Cardiac septum (tissue), 1 donor: Measurements from ENCODE around the gene SNAPC4. TPM values are rescaled to one million over a fixed set of nuclear protein-coding genes. Genes with fewer than 3 reads are reported as not detected.
"Not testable (repeated sequence)": the region's sequence is repeated elsewhere in the genome, so short reads cannot be mapped to it uniquely, and the experiment has no call there.

Experiments used
- DNase-seq: peaks from one replicate; pipeline ENCODE4 v3.0.0-alpha.2; 2020; ENCODE audit warnings: low spot score
- intact Hi-C: fragments of 100-400 bp; cut with DNase I; formaldehyde crosslinking; loops from one replicate; pipeline ENCODE4 v1.14.0; 2022
- total RNA-seq: library from RNA; stranded (reverse); fragmentation: NEBNext Ultra II Directional; extraction: Animal tissue kit (Norgen Biotek cat#: 25700); gene quantifications from one replicate; pipeline ENCODE4 v1.2.1, GENCODE V29; 2021
- donor health status: DM: no; HTN: no; CAD: no.

The SNAPC4 gene
- total RNA-seq, 1 donor from 2014 or later: 3.9 TPM

- intact Hi-C loops: loop anchor here (1.0 kb wide), 1 partner anchor 27 kb away; no protein-coding TSS in a partner anchor
- no peak for DNase-seq
Observed at GRCh38 chr9:136411378-136411777, 11.4 kb upstream of the SNAPC4 start.

DNA sequence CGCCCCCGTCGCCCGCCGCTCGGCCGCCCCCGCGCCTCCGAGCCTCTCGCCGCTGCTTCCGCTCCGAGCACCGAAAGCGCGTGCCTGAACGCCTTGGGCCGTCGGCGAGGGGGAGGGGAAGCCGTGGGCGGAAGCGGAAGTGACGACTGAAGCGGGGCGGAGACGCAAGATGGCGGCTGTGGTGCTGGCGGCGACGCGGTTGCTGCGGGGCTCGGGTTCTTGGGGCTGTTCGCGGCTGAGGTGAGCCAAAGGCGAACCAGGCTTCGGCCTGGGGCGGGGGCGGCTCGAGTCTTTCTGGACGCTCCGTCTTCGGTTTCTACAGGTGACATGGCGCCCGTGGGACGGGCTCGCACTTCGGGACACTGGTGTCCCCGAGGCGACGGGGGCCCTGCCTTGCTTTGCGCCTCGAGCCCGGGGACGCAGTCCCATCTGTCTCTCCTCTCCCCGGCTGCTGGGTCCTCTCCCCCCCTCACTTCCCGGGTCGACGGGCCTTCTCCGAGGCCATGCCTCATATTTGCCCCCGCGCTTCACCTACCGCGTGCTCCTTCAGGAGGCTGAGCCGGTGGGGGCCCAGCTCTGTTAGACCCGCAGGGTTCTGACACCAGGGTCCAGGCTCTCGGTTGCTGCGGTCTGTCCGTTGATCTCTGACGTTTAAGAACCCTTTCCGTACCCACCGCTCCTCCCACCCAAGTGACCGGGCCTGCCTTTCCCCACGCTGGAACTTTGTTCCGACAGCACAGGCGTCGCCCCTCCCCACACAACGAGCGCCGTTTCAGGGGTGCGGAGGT, 10.7 kb upstream of the SNAPC4 start, which contains the start of the genes ENTR1 and PMPCA:
Gene ENTR1, minus strand, starts transcription at position 115 of the 788 bp plus-strand sequence. CDS start 217 bp downstream, outside the sequence.
Gene PMPCA, plus strand, starts transcription at position 159 of the 788 bp plus-strand sequence. Its CDS starts 11 bp downstream, at position 170.
- intact Hi-C loops: loop anchor here (1.0 kb wide), 1 partner anchor 28 kb away; no protein-coding TSS in a partner anchor
- DNase-seq: peak; percentile 99

DNA sequence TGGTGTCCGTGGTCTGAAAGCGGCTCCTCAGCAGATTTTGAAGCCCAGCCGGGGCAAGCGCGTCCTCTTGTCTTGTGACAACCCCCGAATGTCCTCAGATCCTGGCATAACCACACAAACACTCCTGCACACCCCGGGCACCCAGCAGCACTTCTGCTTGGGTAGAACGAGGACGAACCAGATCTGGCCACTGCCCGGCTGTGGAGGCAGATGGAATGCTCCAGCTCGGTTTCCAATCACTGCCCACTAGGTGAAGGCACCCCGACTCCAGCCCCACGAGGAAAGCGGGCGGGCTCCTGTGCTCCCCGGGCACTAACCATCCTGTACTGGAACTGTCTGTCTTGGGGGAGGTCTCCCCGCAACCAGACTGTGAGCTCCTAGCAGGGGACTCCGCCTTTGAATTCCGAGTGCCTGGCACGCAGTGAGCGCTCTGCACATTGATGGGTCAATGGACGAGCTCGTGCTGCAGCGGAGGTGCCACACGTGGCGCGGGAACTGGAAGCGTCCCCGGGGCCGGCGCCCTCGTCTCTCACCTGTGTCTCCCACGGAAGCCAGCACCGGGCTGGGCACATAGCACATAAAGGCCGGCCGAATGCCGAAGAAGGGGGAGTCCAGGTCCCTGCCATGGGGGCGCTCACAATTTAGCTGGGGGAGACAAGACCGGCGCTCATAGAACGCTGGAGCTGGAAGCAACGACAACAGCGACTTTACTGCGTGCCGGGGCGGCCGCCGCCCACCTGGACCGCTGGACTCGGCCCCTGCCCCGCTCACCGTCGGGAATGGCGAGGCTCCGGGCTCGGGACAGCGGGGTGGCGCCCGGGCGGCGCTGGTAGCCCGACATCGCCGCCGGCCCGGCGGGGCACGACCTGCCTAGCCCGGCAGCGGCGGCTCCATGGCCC, 9.8 kb upstream of the SNAPC4 start:
- intact Hi-C loops: no loop called here
- DNase-seq: no peak

- no peak for DNase-seq
Observed at GRCh38 chr9:136407911-136408310, 7.9 kb upstream of the SNAPC4 start.

GRCh38 chr9:136407061-136407460, 7.1 kb upstream of the SNAPC4 start:
- not testable (repeated sequence) for DNase-seq

More at GRCh38 chr9:136407911-136408310, 7.9 kb upstream of the SNAPC4 start:
- intact Hi-C loops: no loop called here

DNA sequence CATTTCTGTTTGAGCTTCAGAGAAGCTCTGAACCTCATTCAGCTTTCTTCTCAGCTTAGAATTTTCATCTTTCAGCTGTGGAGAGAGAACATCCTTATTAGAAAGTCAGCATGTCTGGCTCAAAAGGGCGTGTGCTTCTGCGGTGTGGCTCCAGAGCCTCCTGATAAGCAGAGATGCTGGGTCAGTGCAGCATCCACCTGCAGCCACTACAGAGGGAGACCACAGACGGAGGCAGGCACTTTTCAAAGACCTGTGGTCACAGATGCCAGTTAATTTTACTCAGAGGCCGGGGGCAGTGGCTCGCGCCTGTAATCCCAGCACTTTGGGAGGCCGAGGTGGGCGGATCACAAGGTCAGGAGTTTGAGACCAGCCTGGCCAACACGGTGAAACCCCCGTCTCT, 5.9 kb upstream of the SNAPC4 start:
- intact Hi-C loops, DNase-seq: not testable (repeated sequence)

More at GRCh38 chr9:136407061-136407460, 7.1 kb upstream of the SNAPC4 start:
- intact Hi-C loops: not testable (repeated sequence)

DNA sequence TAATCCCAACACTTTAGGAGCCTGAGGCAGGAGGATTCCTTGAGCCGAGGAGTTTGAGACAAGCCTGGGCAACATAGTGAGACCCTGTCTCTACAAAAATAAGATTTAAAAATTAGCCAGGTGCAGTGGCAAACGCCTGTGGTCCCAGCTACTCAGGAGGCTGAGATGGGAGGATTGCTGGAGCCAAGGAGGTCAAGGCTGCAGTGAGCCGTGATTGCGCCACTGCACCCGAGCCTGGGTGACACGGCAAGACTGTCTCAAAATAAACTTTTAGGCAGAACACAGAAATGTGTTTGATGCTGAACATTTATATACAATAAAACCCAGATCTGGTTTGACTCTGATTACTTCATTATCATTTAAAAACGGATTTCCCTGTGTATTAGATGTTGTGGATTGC, 5.5 kb upstream of the SNAPC4 start:
- no peak for DNase-seq
- intact Hi-C loops: no loop called here

DNA sequence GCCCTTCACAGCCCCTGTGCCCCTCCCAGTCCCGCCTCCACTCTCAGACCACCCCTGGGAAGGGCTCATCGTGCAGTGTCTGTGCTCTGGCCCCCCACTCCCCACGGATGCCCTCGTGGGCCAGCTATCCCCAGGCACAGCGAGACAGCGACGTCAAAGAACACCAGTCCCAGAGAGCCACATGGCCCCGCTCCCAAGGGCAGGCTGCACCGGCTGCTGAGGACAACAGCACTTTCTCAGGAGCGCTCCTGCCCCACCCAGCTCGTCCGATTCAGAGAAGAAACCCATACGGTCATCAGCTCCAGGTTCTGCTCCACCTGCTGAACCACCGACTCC, 4.8 kb upstream of the SNAPC4 start:
- DNase-seq: no peak
- intact Hi-C loops: no loop called here

DNA sequence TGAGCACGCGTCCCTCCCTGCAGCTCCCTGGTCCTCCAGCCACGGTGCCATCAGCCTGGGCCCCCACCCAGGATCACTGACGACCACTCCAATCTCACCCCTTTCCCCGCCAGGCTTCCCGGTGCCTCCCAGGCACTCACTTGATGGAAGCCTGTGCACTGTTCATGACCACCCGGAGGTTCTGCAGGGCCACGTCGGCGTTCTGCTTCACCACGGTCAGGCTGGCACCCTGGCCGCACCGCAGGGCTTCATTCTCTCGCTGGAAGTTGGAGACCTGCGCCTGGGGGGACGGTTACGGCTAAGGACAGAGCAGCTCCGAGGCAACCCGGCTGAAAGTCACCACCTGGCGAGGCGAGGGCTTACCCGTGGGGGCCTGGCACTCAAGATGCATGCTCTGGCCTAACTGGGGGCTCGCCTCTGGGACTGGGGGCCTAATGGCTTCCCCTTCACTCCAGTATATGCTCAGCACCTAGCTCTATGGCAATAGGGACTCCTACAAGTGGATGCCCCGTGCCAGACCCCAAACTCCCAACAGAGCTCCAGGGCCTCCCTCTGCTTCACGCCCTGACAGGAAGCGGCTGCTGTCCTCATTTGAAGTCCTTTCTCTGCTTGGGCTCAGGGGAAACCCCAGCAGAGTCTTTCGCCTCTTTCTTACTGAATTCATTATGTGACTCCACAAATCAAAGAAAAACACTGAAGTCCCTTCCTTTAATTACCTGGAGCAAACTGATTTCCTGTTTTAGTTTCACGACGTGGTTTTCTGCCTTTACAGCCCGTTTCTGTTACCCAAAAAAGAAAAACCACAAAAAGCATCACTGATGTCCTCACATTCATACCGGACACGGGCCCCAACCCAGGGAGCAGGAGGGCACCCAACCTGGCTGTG, 4.2 kb upstream of the SNAPC4 start:
- no peak for DNase-seq
- intact Hi-C loops: no loop called here

DNA sequence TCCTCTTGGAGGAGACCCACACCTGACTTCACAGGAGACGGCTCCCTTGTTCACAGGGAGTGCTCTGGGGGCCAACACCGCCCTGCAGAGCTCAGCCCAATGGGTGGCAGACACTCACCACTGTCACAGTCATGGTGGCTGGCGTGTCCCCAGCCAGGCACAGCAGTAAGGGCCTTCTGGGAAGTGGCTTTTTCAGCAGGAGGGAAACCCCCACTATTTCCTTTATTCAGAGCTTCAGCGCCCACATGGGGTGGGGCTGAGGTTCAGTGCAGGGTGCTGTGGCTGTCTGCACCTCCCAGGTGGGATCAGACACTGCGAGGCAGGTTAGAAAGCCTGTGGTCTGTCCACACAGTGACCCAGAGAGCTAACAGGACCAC, 3.6 kb upstream of the SNAPC4 start:
- no peak for DNase-seq
- intact Hi-C loops: no loop called here

DNA sequence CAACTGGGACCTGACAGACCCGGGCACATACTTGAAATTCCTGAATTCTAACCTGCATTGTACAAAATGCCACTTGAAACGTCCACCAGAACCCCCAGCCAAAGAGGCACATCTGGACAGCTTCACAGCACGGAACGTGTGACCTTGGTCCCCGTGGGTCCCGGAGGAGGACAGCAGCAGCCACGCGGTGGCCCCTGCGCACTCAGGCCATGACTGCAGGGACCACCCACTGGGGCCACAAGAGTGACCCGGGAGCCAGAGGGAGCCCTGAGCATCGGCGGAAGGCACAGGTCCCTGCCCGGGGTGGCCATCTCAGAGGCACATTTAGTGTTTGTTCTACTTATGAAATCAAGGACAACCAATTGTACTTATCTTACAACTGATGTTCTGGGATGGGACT, 2.1 kb upstream of the SNAPC4 start:
- DNase-seq: no peak
- intact Hi-C loops: no loop called here

DNA sequence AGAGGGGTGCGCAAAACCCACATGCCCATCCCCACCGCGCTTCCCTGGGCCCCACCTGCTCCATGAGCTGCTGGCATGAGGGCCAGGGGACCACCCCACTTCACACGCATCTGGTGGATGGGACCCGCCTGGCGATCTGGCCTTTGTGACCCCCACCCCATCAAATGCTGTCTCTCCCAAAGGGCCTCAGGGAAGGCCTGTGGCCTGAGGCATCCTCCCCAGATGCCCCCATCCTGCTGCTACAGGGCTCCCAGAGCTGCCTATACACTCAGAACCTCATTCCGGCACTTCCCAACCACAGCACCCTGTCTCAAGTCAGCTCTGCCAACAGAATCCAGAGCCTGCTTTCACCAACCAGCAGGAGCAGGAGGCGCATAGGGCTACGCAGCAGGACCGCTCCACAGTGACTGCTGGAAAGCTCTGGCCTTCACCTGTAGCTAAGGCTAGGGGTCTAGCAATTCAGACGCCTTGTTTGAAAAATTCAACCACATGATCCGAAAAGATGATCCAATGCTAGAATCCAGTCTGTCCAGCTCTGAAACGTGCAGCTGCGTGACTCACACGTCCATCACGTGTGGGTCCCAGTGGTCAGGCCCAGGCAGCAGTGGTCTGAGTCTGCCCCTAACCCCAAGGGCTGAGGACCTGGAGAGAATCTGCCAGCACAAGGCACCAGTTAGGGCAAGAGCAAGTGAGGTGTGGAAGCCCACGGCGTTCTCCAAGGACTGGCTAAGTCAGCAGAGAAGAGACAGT, 1.4 kb upstream of the SNAPC4 start:
- no peak for DNase-seq
- intact Hi-C loops: loop anchor here (2.0 kb wide), 2 partner anchors 63 to 89 kb away; no protein-coding TSS in a partner anchor

DNA sequence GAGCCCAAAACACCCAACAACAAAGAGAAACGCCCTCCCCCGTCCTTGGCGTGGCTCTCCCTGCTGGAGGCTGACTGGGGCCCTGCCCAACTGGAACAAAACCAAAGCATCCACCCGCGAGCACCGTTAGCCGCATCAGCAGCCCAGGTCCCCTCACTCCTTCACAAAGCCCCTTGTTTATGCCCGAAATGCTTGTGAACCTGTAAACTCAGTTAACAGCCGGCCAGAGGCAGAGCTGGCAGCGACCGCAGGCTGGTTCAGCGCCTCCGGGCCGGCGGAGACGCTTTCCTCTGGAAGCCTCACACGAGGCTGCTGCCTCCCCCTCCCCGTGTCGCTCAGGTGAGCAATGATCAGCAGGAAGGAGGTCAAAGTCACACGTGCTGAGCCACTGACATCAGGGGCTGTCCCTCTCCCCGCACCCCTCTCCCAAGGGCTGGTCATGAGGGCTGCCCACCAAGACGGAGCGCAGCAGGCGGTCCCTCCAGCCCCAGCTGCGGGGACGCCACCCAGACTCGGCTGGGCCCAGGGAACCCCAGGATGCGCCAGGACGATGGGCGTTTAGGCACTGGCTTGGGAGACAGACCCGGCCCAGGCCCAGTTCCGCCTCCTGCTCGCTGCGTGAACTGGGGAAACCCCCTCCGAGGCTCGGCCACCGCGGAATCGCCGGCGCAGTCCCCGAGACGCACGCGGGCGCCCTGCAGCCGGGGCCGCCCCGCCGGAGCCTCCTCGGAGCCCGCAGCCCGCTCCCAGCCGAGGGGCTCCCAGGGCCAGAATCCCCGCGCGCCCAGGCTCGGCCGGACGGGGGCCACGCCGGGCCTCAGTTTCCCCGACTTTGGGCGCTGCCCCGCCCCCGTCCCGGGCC, 563 bp downstream of the SNAPC4 start:
- DNase-seq: no peak
- intact Hi-C loops: loop anchor here (1.0 to 2.0 kb wide), 3 partner anchors 36 to 87 kb away; partner anchors contain the start of gene DNLZ

DNA sequence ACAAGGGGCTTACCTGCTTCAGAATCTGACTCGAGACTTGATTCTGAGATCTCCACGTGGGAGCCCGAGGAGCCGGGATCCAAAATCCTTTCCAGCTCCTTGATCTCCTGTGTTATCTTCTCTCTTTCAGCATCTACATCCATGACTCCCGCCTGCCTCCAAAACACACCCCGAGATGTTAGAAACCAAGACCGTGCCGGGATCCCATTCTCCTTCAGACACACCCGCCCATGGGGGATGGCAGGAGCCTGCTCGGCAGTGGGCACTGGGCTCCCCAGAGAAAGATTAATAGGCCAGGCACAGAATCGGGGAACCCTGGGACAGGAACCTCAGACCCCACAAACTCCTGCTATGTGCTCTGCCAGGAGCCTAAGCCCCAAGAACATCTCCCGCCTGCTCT, 1.7 kb downstream of the SNAPC4 start:
- no peak for DNase-seq

DNA sequence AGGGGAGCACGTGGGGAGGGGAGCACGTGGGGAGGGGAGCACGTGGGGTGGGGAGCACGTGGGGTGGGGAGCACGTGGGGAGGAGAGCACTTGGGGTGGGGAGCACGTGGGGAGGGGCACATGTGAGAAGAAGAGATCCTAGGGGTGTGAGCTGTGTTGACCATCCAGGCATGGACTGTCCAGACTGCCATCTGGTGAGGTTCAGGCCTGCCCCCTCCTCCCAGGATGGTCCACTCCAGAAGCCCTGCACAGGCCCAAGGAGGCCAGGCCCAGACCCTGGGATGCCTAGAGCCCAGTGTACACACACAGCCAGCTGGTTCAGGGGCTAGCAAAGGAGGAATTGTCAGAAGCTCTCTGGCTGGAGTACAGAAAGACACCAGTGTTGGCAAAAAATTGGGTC, 2.3 kb downstream of the SNAPC4 start:
- intact Hi-C loops: no loop called here
- DNase-seq: no peak

More for the DNA sequence above, 1.7 kb downstream of the SNAPC4 start:
- intact Hi-C loops: no loop called here

DNA sequence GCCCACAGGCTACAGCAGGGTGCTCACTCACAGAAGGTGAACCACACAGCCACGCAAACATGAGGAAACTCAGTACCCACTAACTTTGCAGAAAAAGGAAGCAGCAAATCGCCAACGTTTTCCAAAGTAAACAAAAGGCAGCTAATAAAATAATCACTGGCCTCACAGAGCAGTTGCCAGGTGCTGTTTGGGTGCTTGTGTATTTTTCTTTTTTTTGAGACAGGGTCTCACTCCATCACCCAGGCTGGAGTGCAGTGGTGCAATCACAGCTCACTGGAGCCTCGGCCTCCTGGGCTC, 3.8 kb downstream of the SNAPC4 start:
- intact Hi-C loops: no loop called here
- no peak for DNase-seq

DNA sequence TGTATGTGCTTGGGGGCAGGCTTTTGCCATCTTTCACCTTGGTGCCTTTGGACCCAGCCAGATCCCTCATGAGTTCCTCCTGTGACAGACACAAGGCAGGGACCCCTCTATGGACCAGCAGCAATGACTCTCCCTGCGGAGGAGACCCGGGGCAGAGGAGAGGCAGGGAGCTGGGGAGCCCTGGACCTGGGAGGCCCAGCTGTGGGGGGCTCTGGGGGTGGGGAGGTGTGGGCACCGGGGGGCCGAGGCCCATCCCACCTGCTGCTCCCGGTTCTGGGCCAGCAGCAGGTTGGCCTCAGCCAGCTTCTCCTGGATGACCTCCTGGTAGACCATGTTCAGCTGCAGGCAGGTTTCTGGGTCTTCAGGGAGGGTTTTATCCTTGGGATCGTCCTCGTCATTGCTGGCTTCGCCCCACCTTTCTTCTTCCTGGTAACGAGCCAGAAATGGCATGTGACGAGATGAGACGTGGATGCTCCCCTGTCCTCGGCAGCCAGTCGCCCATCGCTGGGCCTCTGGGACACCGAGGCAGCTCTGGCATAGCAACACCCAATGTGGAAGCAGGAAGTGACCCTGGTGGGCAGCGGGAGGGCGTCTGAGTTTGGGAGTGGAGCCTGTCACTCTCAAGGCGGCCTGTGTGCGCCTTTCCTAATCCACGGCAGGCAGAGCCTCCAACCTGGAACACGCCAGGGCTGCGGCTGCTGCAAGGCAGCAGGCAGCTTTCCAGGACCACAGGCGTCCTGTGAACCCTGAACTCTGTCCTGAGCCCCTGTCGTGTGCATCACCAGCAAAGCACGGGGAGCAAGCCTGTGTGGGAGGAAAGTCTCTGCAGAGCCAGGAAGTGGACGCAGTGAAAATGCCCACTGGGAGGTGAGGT, 4.4 kb downstream of the SNAPC4 start:
- intact Hi-C loops: no loop called here
- DNase-seq: no peak
